ENCODE results near the gene CCDC141.
"Not testable (repeated sequence)": the region's sequence is repeated elsewhere in the genome, so short reads cannot be mapped to it uniquely, and the experiment has no call there.

The CCDC141 gene

GRCh38 chr2:179037807-179038206, 12.1 kb downstream of the CCDC141 start:
- DNase-seq = no peak

- DNase-seq = no peak
Observed at GRCh38 chr2:179036353-179036905, 13.5 kb downstream of the CCDC141 start.

GRCh38 chr2:179031731-179032408, 18.1 kb downstream of the CCDC141 start:
- DNase-seq = peak; percentile 34 to 46

GRCh38 chr2:179024445-179024844, 25.5 kb downstream of the CCDC141 start:
- no peak for DNase-seq

- no peak for DNase-seq
Observed at GRCh38 chr2:179022685-179023084, 27.3 kb downstream of the CCDC141 start.

- DNase-seq = no peak
Observed at GRCh38 chr2:179021258-179021657, 28.7 kb downstream of the CCDC141 start.

- DNase-seq = peak; percentile 55 to 67
Observed at GRCh38 chr2:179020156-179020750, 29.7 kb downstream of the CCDC141 start.

GRCh38 chr2:179019260-179019659, 30.7 kb downstream of the CCDC141 start:
- DNase-seq = no peak

GRCh38 chr2:179017773-179018357, 32.1 kb downstream of the CCDC141 start:
- DNase-seq = no peak

GRCh38 chr2:179014189-179014588, 35.7 kb downstream of the CCDC141 start:
- not testable (repeated sequence) for DNase-seq

- DNase-seq = no peak
Observed at GRCh38 chr2:179005976-179006375, 44.0 kb downstream of the CCDC141 start.

GRCh38 chr2:178999476-178999875, 50.5 kb downstream of the CCDC141 start:
- no peak for DNase-seq

GRCh38 chr2:178998539-178998938, 51.4 kb downstream of the CCDC141 start:
- DNase-seq = no peak

GRCh38 chr2:178997477-178997876, 52.5 kb downstream of the CCDC141 start:
- no peak for DNase-seq

- no peak for DNase-seq
Observed at GRCh38 chr2:178997067-178997466, 52.9 kb downstream of the CCDC141 start.

GRCh38 chr2:178994264-178994663, 55.7 kb downstream of the CCDC141 start:
- no peak for DNase-seq

GRCh38 chr2:178993788-178994187, 56.1 kb downstream of the CCDC141 start:
- no peak for DNase-seq

GRCh38 chr2:178992719-178993118, 57.2 kb downstream of the CCDC141 start:
- not testable (repeated sequence) for DNase-seq

- DNase-seq = no peak
Observed at GRCh38 chr2:178990533-178991241, 59.2 kb downstream of the CCDC141 start.

- not testable (repeated sequence) for DNase-seq
Observed at GRCh38 chr2:178989424-178989823, 60.5 kb downstream of the CCDC141 start.

GRCh38 chr2:178982652-178983051, 67.3 kb downstream of the CCDC141 start:
- DNase-seq = not testable (repeated sequence)

GRCh38 chr2:178980815-178981214, 69.1 kb downstream of the CCDC141 start:
- no peak for DNase-seq

- DNase-seq = no peak
Observed at GRCh38 chr2:178978667-178979066, 71.3 kb downstream of the CCDC141 start.

Data from activated CD4-positive, alpha-beta T cell treated with anti-CD3 and anti-CD28 coated beads, Interleukin-2, amount 50 U/mL, for 48 hours (primary cell).